Gastroesophageal sphincter (tissue), 4 donors: ENCODE results near the gene GCDH. TPM values are rescaled to one million over a fixed set of nuclear protein-coding genes. Genes with fewer than 3 reads are reported as not detected.
A peak's percentile ranks its signal among the peaks of the same experiment; 100 is the strongest.
"Not testable (repeated sequence)": the region's sequence is repeated elsewhere in the genome, so short reads cannot be mapped to it uniquely, and the experiment has no call there.

Source experiments
- ATAC-seq: fragments of 150-250 bp; one replicate; pipeline ENCODE4 v1.9.1; 2016; ENCODE audit warnings: mild to moderate bottlenecking, moderate library complexity
- H3K27ac ChIP-seq, 4 donors: fragments of 200-600 bp; sonication (generic) in 3 of 4; 1 replicate in 3 of 4; 2 replicates in 1 of 4; pipeline ENCODE4 v1.5.1; 2016 to 2019
- H3K27me3 ChIP-seq: fragments of 200-600 bp; sonication (generic); one replicate; pipeline ENCODE4 v1.5.1; 2019
- H3K36me3 ChIP-seq, 2 donors: fragments of 200-600 bp; sonication (generic); one replicate each; pipeline ENCODE4 v1.5.1; 2019; ENCODE audit warnings: control low read depth in 1 of 2
- H3K4me1 ChIP-seq, 3 donors: fragments of 200-600 bp; sonication (generic); 1 replicate in 2 of 3; 2 replicates in 1 of 3; pipeline ENCODE4 v1.5.1; 2016 to 2019; ENCODE audit warnings: control low read depth in 2 of 3
- H3K4me3 ChIP-seq, 2 donors: fragments of 200-600 bp; sonication (generic); one replicate each; pipeline ENCODE4 v1.5.1; 2019; ENCODE audit warnings: mild to moderate bottlenecking in 1 of 2, moderate library complexity in 1 of 2
- H3K9me3 ChIP-seq, 3 donors: fragments of 200-600 bp; sonication (generic); one replicate each; pipeline ENCODE4 v1.5.1; 2017 to 2019; ENCODE audit warnings: control low read depth in 2 of 3
- EP300 ChIP-seq: sonication (generic); formaldehyde crosslinking; IDR thresholded peaks from one replicate; pipeline ENCODE4 v1.6.1; 2017; ENCODE audit warnings: antibody characterized with exemption, mild to moderate bottlenecking
- POLR2A ChIP-seq, 2 donors: fragments of 450-650 bp; IDR thresholded peaks; one replicate each; pipeline ENCODE4 v1.6.1; 2017; ENCODE audit warnings: antibody characterized with exemption in 2 of 2, mild to moderate bottlenecking in 2 of 2, moderate library complexity in 1 of 2
- POLR2AphosphoS5 ChIP-seq: sonication (generic); formaldehyde crosslinking; IDR thresholded peaks from one replicate; pipeline ENCODE4 v1.6.1; 2017; ENCODE audit warnings: antibody characterized with exemption
- WGBS, 2 donors: methylation state at CpG; one replicate each; pipeline ENCODE4 v1.1.5; 2018; ENCODE audit warnings: low coverage in 1 of 2; 5-methylcytosine and 5-hydroxymethylcytosine counted together
- total RNA-seq, 4 donors: library from RNA; depleted of rRNA; stranded (reverse); fragments of >200 nt; gene quantifications; one replicate each; pipeline ENCODE4 v1.1.0, GENCODE V29; 2016
- TF ChIP-seq, protein P1 (sequence below), 4 experiments: fragments of 200-600 bp in 2 of 4; fragments of 450-650 bp in 2 of 4; sonication (generic) in 1 of 4; IDR thresholded peaks; one replicate each; pipeline ENCODE4 v1.5.1; 2017 to 2019; ENCODE audit warnings: antibody characterized with exemption in 4 of 4, mild to moderate bottlenecking in 2 of 4, moderate library complexity in 2 of 4

The GCDH gene
- total RNA-seq, 4 donors from 2014 or later = 46.7 to 87.6 (median 56.3) TPM

DNA sequence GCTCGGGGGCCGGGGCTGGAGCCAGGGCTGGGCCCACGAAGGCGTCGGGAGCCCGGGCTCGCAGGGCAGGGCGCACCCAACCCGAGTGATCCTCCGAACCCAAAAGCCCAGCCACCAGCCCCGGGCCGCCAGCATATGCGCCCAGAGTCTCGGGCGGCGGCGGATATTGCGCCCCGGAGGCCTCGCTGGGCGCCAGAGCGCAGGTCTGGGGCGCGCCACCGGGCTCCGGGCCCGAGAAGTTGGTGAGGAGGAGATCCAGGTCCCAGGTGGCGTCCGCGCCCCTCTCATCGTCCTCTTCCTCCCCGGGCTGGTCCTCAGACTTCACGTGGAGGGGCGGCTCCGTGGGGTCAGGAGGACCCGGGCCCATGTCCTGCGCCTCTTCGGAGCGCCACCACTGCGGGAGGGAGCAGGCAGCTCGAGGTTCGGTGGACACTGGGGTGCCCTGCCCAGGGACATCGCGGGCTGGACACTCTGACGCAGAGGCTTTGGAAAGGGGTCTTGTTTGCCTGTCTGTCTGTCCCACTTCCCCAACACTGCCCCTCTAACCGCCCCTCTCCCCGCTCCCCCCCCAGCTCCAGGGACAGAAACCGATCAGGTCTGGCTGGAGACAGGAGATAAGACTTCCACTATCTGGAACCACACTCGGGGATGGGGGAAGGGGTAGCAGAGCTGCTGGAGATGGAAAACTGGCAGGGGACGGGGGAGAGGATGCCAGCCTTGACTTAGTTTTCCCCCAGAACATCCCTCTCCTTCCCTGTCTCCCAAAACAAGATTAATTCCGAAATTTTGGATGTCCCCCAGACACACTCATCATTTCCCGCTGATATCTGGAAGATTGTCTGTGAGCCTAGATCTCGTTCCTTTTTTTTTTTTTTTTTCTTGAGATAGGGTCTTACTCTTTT is 5.0 kb upstream of the GCDH start:
- Histone ChIP-seq H3K27me3 (peaks cover 38% of the 10 kb centered on the region), H3K4me3 (peak overlapping the region; percentile 13 to 49), H3K9me3 (peaks cover 0 to 12% (median 0%) of the 10 kb centered on the region in 3 donors), H3K27ac (no peak overlapping the region), H3K36me3 (no peaks in the 10 kb centered on the region), H3K4me1 (peaks cover 0 to 29% (median 18%) of the 10 kb centered on the region in 3 donors)
- TF ChIP-seq POLR2AphosphoS5 = no peak
- TF ChIP-seq EP300 = no peak
- TF ChIP-seq, protein P1, sequence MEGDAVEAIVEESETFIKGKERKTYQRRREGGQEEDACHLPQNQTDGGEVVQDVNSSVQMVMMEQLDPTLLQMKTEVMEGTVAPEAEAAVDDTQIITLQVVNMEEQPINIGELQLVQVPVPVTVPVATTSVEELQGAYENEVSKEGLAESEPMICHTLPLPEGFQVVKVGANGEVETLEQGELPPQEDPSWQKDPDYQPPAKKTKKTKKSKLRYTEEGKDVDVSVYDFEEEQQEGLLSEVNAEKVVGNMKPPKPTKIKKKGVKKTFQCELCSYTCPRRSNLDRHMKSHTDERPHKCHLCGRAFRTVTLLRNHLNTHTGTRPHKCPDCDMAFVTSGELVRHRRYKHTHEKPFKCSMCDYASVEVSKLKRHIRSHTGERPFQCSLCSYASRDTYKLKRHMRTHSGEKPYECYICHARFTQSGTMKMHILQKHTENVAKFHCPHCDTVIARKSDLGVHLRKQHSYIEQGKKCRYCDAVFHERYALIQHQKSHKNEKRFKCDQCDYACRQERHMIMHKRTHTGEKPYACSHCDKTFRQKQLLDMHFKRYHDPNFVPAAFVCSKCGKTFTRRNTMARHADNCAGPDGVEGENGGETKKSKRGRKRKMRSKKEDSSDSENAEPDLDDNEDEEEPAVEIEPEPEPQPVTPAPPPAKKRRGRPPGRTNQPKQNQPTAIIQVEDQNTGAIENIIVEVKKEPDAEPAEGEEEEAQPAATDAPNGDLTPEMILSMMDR (IDR thresholded peaks at IDR 0.05) = peak in 1 of 4 experiments; percentile 4
- TF ChIP-seq POLR2A (IDR thresholded peaks at IDR 0.05) = no peak
- no peak for ATAC-seq
- 34 to 64% methylated on average over 3 to 5 of the region's 53 CpGs for WGBS, 2 donors

DNA sequence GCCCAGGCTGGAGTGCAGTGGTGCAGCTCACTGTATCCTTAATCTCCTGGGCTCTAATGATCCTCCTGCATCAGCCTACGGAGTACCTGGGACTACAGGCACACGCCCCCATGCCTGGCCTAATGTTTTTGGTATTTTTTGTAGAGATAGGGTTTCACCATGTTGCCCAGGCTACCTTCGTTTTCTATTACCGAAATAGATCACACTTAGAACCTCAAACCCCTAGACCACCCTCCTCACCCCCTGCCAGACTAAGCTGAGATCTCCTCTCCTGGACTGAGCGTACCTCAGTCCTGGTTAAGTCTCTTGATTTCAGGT is 4.3 kb upstream of the GCDH start:
- 67 to 68% methylated on average over 2 to 3 of the region's 5 CpGs for WGBS, 2 donors
- H3K4me1 ChIP-seq = peaks cover 0 to 31% (median 20%) of the 10 kb centered on the region in 3 donors
- no peak for ATAC-seq

DNA sequence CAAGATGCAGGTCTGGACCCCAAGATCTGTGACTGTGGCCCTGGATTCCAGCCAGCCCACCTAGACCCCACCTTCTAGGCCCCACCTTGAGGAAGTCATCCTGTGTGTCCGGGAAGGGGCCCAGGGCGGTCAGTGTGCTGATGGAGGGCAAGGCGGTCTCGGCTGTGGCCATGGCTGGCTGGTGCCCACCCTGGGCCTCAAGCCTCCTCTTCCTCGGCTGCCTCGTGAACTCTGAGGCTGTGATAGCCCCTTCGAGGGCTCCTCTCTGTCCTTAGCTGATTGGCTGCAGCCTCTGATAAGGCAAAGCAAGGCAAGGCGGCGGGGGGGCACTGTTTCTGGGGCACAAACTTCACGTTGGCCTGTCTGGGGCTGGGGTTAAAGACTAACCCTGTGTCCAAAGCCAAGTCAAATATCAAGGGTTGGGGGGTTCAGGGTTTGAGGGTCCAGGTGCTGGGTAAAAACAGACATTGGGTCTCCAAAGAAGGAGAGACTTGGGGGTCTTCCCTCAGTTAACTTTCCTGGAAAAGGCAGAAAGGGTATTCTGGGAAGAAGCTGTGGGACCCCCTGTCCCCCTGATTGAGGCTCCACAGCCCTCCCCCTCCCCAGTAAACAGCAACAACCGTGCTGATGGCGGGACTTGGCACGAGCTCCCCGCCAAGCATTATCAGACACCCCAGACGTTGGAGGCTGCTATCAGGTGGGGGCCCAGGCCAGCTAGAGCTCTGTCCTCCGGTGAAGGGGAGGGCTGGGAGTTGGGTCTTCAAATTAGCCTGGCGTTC is 3.8 kb upstream of the GCDH start, which contains the start of gene KLF1:
Gene KLF1, minus strand, starts transcription at position 233 of the 779 bp plus-strand sequence. Its CDS starts 61 bp downstream, at position 172.
- TF ChIP-seq, protein P1 (IDR thresholded peaks at IDR 0.05) = no peak
- no peak for TF ChIP-seq POLR2AphosphoS5
- peak within 1 kb of the TSS in 1 of 2 donors; percentile 49 for H3K4me3 ChIP-seq
- H3K9me3 ChIP-seq = peaks cover 0 to 12% (median 0%) of the 10 kb centered on the region in 3 donors
- peaks cover 38% of the 10 kb centered on the region for H3K27me3 ChIP-seq
- ATAC-seq = no peak
- H3K4me1 ChIP-seq = peaks cover 0 to 33% (median 25%) of the 10 kb centered on the region in 3 donors
- WGBS, 2 donors = 43% methylated on average over 3 of the region's 17 CpGs; no CpG with 5 or more reads in 1 of the 2 donors
- no peaks in the 10 kb centered on the region for H3K36me3 ChIP-seq
- H3K27ac ChIP-seq = no peak within 1 kb of the TSS

More for the DNA sequence above, 4.3 kb upstream of the GCDH start:
- Histone ChIP-seq H3K9me3 (peaks cover 0 to 12% (median 0%) of the 10 kb centered on the region in 3 donors), H3K4me3 (no peak overlapping the region), H3K27ac (no peak overlapping the region), H3K27me3 (peaks cover 38% of the 10 kb centered on the region), H3K36me3 (no peaks in the 10 kb centered on the region)
- no peak for TF ChIP-seq POLR2A (IDR thresholded peaks at IDR 0.05)
- TF ChIP-seq POLR2AphosphoS5 = no peak
- TF ChIP-seq EP300 = no peak
- TF ChIP-seq, protein P1 (IDR thresholded peaks at IDR 0.05) = no peak

DNA sequence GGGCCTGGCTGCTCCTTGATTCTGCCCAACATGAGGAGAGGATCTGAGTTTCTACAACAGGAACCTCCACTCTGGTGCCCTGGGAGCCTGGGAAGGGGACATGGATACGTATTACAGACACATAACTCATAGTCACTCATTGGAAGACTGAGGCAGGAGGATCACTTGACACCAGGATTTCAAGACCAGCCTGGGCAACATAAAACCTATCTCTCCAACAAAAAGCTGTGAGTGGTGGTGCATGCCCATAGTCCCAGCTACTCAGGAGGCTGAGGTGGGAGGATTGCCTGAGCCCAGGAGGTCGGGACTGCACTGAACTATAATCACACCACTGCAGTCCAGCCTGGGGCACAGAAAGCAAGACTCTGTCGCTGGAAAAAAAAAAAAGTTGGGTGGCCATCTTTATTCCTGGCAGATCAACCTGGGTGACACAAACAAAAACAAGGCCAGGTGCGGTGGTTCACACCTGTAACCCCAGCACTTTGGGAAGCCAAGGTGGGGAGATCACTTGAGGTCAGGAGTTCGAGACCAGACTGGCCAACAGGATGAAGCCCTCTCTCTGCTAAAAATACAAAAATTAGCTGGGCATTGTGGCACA is 2.9 kb upstream of the GCDH start:
- Histone ChIP-seq H3K36me3 (peaks cover 0 to 3% of the 10 kb centered on the region in 2 donors), H3K4me1 (peaks cover 0 to 41% (median 28%) of the 10 kb centered on the region in 3 donors), H3K9me3 (peaks cover 0 to 12% (median 0%) of the 10 kb centered on the region in 3 donors), H3K4me3 (no peak overlapping the region), H3K27ac (no peak overlapping the region), H3K27me3 (peaks cover 38% of the 10 kb centered on the region)
- ATAC-seq = no peak
- WGBS, 2 donors = 49 to 58% methylated on average over 2 to 3 of the region's 5 CpGs
- TF ChIP-seq POLR2A (IDR thresholded peaks at IDR 0.05) (no peak), POLR2AphosphoS5 (no peak), EP300 (no peak)
- TF ChIP-seq, protein P1 (IDR thresholded peaks at IDR 0.05) = no peak

DNA sequence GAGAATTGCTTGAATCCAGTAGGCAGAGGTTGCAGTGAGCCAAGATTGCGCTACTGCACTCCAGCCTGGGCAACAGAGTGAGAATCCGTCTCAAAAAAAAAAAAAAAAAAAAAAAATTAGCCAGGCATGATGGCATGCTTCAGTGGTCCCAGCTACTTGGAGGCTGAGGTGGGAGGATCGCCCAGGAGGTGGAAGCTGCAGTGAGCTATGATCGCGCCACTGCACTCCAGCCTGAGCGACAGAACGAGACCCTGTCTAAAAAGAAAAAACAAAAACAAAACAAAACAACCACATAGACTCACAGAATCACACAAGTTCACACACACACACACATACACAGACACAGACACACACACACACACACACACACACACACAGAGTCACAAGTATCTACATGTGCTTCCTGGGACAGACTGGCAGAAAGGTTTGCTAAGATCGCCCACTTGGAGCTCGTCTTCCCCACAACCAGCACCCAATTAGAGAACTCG is 617 bp upstream of the GCDH start:
- H3K27ac ChIP-seq = peak overlapping the region; percentile 27 to 92 (median 88)
- peaks cover 0 to 33% (median 23%) of the 10 kb centered on the region in 3 donors for H3K4me1 ChIP-seq
- H3K4me3 ChIP-seq = peak overlapping the region in 1 of 2 donors; percentile 25
- peaks cover 17% of the 10 kb centered on the region for H3K27me3 ChIP-seq
- 24% methylated on average over 10 of the region's 10 CpGs; no CpG with 5 or more reads in 1 of the 2 donors for WGBS, 2 donors
- ATAC-seq, H3K9me3 ChIP-seq: not testable (repeated sequence)
- peaks cover 0 to 26% of the 10 kb centered on the region in 2 donors for H3K36me3 ChIP-seq
